MM.1S (cell line): Measurements from ENCODE around the gene DTD1.

Source experiments
- DNase-seq: peaks from one replicate; pipeline ENCODE4 v3.0.0-alpha.2; 2015
- H2AFZ ChIP-seq: fragments of 300-600 bp; sonication (generic); 2 replicates; pipeline ENCODE4 v1.6.0; 2016; ENCODE audit warnings: antibody characterized with exemption, low read length
- H3F3A ChIP-seq: fragments of 300-600 bp; sonication (generic); 2 replicates; pipeline ENCODE4 v1.6.1; 2016; ENCODE audit warnings: mild to moderate bottlenecking, antibody characterized with exemption, low read length, moderate library complexity, mixed read lengths; ENCODE audit not compliant: insufficient read depth
- H3K27ac ChIP-seq: fragments of 300-600 bp; sonication (generic); 2 replicates; pipeline ENCODE4 v1.5.1; 2016; ENCODE audit warnings: mild to moderate bottlenecking, low read length
- H3K27me3 ChIP-seq: fragments of 300-600 bp; sonication (generic); replicated peaks from 2 replicates; pipeline ENCODE4 v1.6.0; 2016; ENCODE audit warnings: low read length; ENCODE audit not compliant: insufficient read depth
- H3K36me3 ChIP-seq: fragments of 300-600 bp; sonication (generic); replicated peaks from 2 replicates; pipeline ENCODE4 v1.6.1; 2016; ENCODE audit warnings: mild to moderate bottlenecking, low read length, mixed read lengths; ENCODE audit not compliant: insufficient read depth
- H3K4me1 ChIP-seq: fragments of 300-600 bp; sonication (generic); 2 replicates; pipeline ENCODE4 v1.6.1; 2016; ENCODE audit warnings: low read length, mixed read lengths
- H3K4me2 ChIP-seq: fragments of 300-600 bp; sonication (generic); 2 replicates; pipeline ENCODE4 v1.6.0; 2016; ENCODE audit warnings: low read depth, low read length
- H3K4me3 ChIP-seq: fragments of 300-600 bp; sonication (generic); 2 replicates; pipeline ENCODE4 v1.5.1; 2016; ENCODE audit warnings: low read length, mixed read lengths
- H3K79me2 ChIP-seq: fragments of 300-600 bp; sonication (generic); 2 replicates; pipeline ENCODE4 v1.6.1; 2016; ENCODE audit warnings: mixed run types, low read length, mixed read lengths
- H3K9ac ChIP-seq: fragments of 300-600 bp; sonication (generic); 2 replicates; pipeline ENCODE4 v1.6.1; 2016; ENCODE audit warnings: low read length, mixed read lengths
- H3K9me2 ChIP-seq: fragments of 300-600 bp; sonication (generic); replicated peaks from 2 replicates; pipeline ENCODE4 v1.6.1; 2016; ENCODE audit warnings: mild to moderate bottlenecking, low read length, mixed read lengths; ENCODE audit not compliant: insufficient read depth
- H3K9me3 ChIP-seq: fragments of 300-600 bp; sonication (generic); replicated peaks from 2 replicates; pipeline ENCODE4 v1.6.1; 2016; ENCODE audit warnings: mild to moderate bottlenecking, low read length, mixed read lengths; ENCODE audit not compliant: insufficient read depth
- H4K20me1 ChIP-seq: fragments of 300-600 bp; sonication (generic); 2 replicates; pipeline ENCODE4 v1.6.1; 2016; ENCODE audit warnings: mild to moderate bottlenecking, low read length, moderate library complexity, mixed read lengths; ENCODE audit not compliant: insufficient read depth
- CTCF ChIP-seq: fragments of 300-600 bp; sonication (generic); IDR thresholded peaks from 2 replicates; pipeline ENCODE4 v1.5.1; 2016; ENCODE audit warnings: antibody characterized with exemption, low read length, mixed read lengths
- EZH2 ChIP-seq: fragments of 300-600 bp; sonication (generic); optimal IDR thresholded peaks from 2 replicates; pipeline ENCODE3; 2017; ENCODE audit warnings: low read depth, mild to moderate bottlenecking, antibody characterized with exemption, low read length, mixed read lengths
- EZH2phosphoT487 ChIP-seq: fragments of 300-600 bp; sonication (generic); IDR thresholded peaks from 2 replicates; pipeline ENCODE4 v1.6.1; 2018; ENCODE audit warnings: antibody characterized with exemption, low read length

Gene DTD1

GRCh38 chr20:18571009-18571408 lies 16.8 kb upstream of the DTD1 start:
- no peak overlapping the region for H3K4me3 ChIP-seq
- no peak for TF ChIP-seq CTCF
- H3K9ac ChIP-seq = no peak overlapping the region
- no peaks in the 10 kb centered on the region for H4K20me1 ChIP-seq
- H3K4me1 ChIP-seq = peaks cover 4% of the 10 kb centered on the region; the same call in 1 of the 2 replicates
- no peaks in the 10 kb centered on the region for H3K36me3 ChIP-seq
- no peak for DNase-seq
- H3K27ac ChIP-seq = no peak overlapping the region
- no peak overlapping the region for H2AFZ ChIP-seq
- H3K9me2 ChIP-seq = no peaks in the 10 kb centered on the region
- no peak overlapping the region for H3K4me2 ChIP-seq
- no peaks in the 10 kb centered on the region for H3K9me3 ChIP-seq
- H3K79me2 ChIP-seq = peaks cover 21% of the 10 kb centered on the region
- no peaks in the 10 kb centered on the region for H3K27me3 ChIP-seq
- peaks cover 11% of the 10 kb centered on the region for H3F3A ChIP-seq

- H3K27me3 ChIP-seq = no peaks in the 10 kb centered on the region
- H3F3A ChIP-seq = peaks cover 9% of the 10 kb centered on the region
- H3K9me2 ChIP-seq = no peaks in the 10 kb centered on the region
- no peak overlapping the region for H3K9ac ChIP-seq
- no peak overlapping the region for H3K4me2 ChIP-seq
- peaks cover 21% of the 10 kb centered on the region for H3K79me2 ChIP-seq
- no peak for TF ChIP-seq CTCF
- H2AFZ ChIP-seq = no peak overlapping the region
- H3K36me3 ChIP-seq = no peaks in the 10 kb centered on the region
- H3K27ac ChIP-seq = no peak overlapping the region
- no peak for DNase-seq
- no peak overlapping the region for H3K4me3 ChIP-seq
- peaks cover 2% of the 10 kb centered on the region; the same call in 1 of the 2 replicates for H3K4me1 ChIP-seq
- H4K20me1 ChIP-seq = no peaks in the 10 kb centered on the region
- no peaks in the 10 kb centered on the region for H3K9me3 ChIP-seq
Observed at GRCh38 chr20:18571578-18571977, 16.3 kb upstream of the DTD1 start.

- no peak overlapping the region for H3K4me3 ChIP-seq
- no peaks in the 10 kb centered on the region for H4K20me1 ChIP-seq
- H3K27ac ChIP-seq = no peak overlapping the region
- no peaks in the 10 kb centered on the region for H3K9me3 ChIP-seq
- no peak overlapping the region for H3K4me2 ChIP-seq
- no peaks in the 10 kb centered on the region for H3K9me2 ChIP-seq
- TF ChIP-seq EZH2phosphoT487 = no peak
- TF ChIP-seq CTCF = no peak
- no peak for TF ChIP-seq EZH2
- no peak overlapping the region for H2AFZ ChIP-seq
- no peaks in the 10 kb centered on the region for H3K4me1 ChIP-seq
- H3K27me3 ChIP-seq = no peaks in the 10 kb centered on the region
- DNase-seq = no peak
- H3F3A ChIP-seq = no peaks in the 10 kb centered on the region
- no peaks in the 10 kb centered on the region for H3K79me2 ChIP-seq
- H3K36me3 ChIP-seq = no peaks in the 10 kb centered on the region
- H3K9ac ChIP-seq = no peak overlapping the region
Observed at GRCh38 chr20:18577942-18578341, 9.9 kb upstream of the DTD1 start.

- Histone ChIP-seq H3K4me1 (no peaks in the 10 kb centered on the region), H3K9ac (no peak overlapping the region), H3K4me3 (no peak overlapping the region), H2AFZ (peak overlapping the region; percentile 20; the same call in 1 of the 2 replicates), H3K79me2 (no peaks in the 10 kb centered on the region), H3K27me3 (no peaks in the 10 kb centered on the region), H3K9me3 (no peaks in the 10 kb centered on the region), H3K9me2 (no peaks in the 10 kb centered on the region), H3F3A (no peaks in the 10 kb centered on the region), H3K27ac (no peak overlapping the region), H4K20me1 (no peaks in the 10 kb centered on the region), H3K4me2 (no peak overlapping the region), H3K36me3 (no peaks in the 10 kb centered on the region)
- DNase-seq = no peak
- TF ChIP-seq EZH2phosphoT487 (no peak), EZH2 (no peak), CTCF (no peak)
Observed at GRCh38 chr20:18578581-18578980, 9.3 kb upstream of the DTD1 start.
